WTC11 (cell line): Measurements from ENCODE around the gene EVA1A. TPM values are rescaled to one million over a fixed set of nuclear protein-coding genes. Genes with fewer than 3 reads are reported as not detected.

Experiments used
- ATAC-seq: fragments of 200-7000 bp; cut with Tn5 transposase; 2 replicates; pipeline ENCODE4 v1.10.0; 2021; ENCODE audit warnings: mild to moderate bottlenecking, moderate library complexity
- CTCF ChIA-PET: fragments of 300-600 bp; sonication (Branson Sonifier 250); formaldehyde crosslinking; loops from one replicate; lab custom pipeline; 2021; ENCODE audit warnings: antibody characterized with exemption; lab: Charles Lee
- POLR2A ChIA-PET: fragments of 350-600 bp; sonication (Branson Sonifier 250); formaldehyde crosslinking; loops from one replicate; lab custom pipeline; 2021; ENCODE audit warnings: antibody characterized with exemption; lab: Charles Lee
- DNase-seq: peaks from one replicate; pipeline ENCODE4 v3.0.0; 2021; ENCODE audit warnings: low spot score
- H3K27ac Mint-ChIP-seq: 2 replicates; pipeline ENCODE4 v1.8.0; 2021; ENCODE audit warnings: mixed read lengths
- H3K27me3 Mint-ChIP-seq: 2 replicates; pipeline ENCODE4 v1.8.0; 2021; ENCODE audit warnings: low read depth, mild to moderate bottlenecking, moderate library complexity, mixed read lengths
- H3K36me3 Mint-ChIP-seq: 2 replicates; pipeline ENCODE4 v1.8.0; 2021; ENCODE audit warnings: mixed read lengths
- H3K4me1 Mint-ChIP-seq: 2 replicates; pipeline ENCODE4 v1.8.0; 2022; ENCODE audit warnings: mixed read lengths
- H3K4me3 Mint-ChIP-seq: 2 replicates; pipeline ENCODE4 v1.8.0; 2021; ENCODE audit warnings: mild to moderate bottlenecking, moderate library complexity, mixed read lengths
- H3K9me3 Mint-ChIP-seq: 2 replicates; pipeline ENCODE4 v1.8.0; 2021; ENCODE audit warnings: mixed read lengths
- ATF1 ChIP-seq: sonication (generic); formaldehyde crosslinking; IDR thresholded peaks from 2 replicates; pipeline ENCODE4 v1.8.1; 2023; ENCODE audit warnings: mild to moderate bottlenecking, moderate library complexity, missing genetic modification reagents
- ATF2 ChIP-seq: sonication (generic); formaldehyde crosslinking; IDR thresholded peaks from 2 replicates; pipeline ENCODE4 v1.8.1; 2022; ENCODE audit warnings: low read depth, missing genetic modification reagents, borderline replicate concordance
- EMX1 ChIP-seq: fragments of 250-450 bp; sonication (Bioruptor Pico); IDR thresholded peaks from 2 replicates; pipeline ENCODE4 v1.8.0; 2021; ENCODE audit warnings: mild to moderate bottlenecking
- ERG ChIP-seq: fragments of 250-450 bp; sonication (Bioruptor Pico); IDR thresholded peaks from 2 replicates; pipeline ENCODE4 v1.8.0; 2021; ENCODE audit warnings: mild to moderate bottlenecking
- FOXP4 ChIP-seq: sonication (generic); formaldehyde crosslinking; IDR thresholded peaks from 2 replicates; pipeline ENCODE4 v1.8.0; 2022; ENCODE audit warnings: mild to moderate bottlenecking, missing genetic modification reagents
- IRF1 ChIP-seq: sonication (generic); formaldehyde crosslinking; IDR thresholded peaks from 2 replicates; pipeline ENCODE4 v1.8.0; 2023; ENCODE audit warnings: missing genetic modification reagents
- JAZF1 ChIP-seq: fragments of 250-450 bp; sonication (Bioruptor Pico); IDR thresholded peaks from 2 replicates; pipeline ENCODE4 v1.9.0; 2021; ENCODE audit warnings: moderate library complexity, mild to moderate bottlenecking, inconsistent platforms
- MLX ChIP-seq: sonication (generic); formaldehyde crosslinking; IDR thresholded peaks from 2 replicates; pipeline ENCODE4 v1.8.1; 2023; ENCODE audit warnings: mild to moderate bottlenecking, missing genetic modification reagents, moderate library complexity
- PRRX2 ChIP-seq: fragments of 250-450 bp; sonication (Bioruptor Pico); IDR thresholded peaks from 2 replicates; pipeline ENCODE4 v1.8.0; 2021; ENCODE audit warnings: mild to moderate bottlenecking
- TP53 ChIP-seq: sonication (generic); formaldehyde crosslinking; IDR thresholded peaks from 2 replicates; pipeline ENCODE4 v1.8.1; 2023; ENCODE audit warnings: mild to moderate bottlenecking, missing genetic modification reagents
- USF2 ChIP-seq: sonication (generic); formaldehyde crosslinking; IDR thresholded peaks from 2 replicates; pipeline ENCODE4 v1.8.1; 2023; ENCODE audit warnings: mild to moderate bottlenecking, missing genetic modification reagents, moderate library complexity
- ZNF425 ChIP-seq: fragments of 250-450 bp; sonication (Bioruptor Pico); conservative IDR thresholded peaks from 2 replicates; pipeline ENCODE4 v1.9.0; 2021; ENCODE audit warnings: mild to moderate bottlenecking
- total RNA-seq: library from RNA; stranded (reverse); gene quantifications from 3 replicates; pipeline ENCODE4 v1.2.3, GENCODE V29; 2021

The EVA1A gene
- total RNA-seq, 1 experiment from 2014 or later, result 4.1 TPM

GRCh38 chr2:75462721-75463120, 98.0 kb downstream of the EVA1A start:
- ChIA-PET CTCF (interaction anchor here (0.7 to 6.8 kb wide), 9 partner anchors 8 to 404 kb away, joined by 3 to 55 read pairs (median 6); no protein-coding TSS in a partner anchor), POLR2A (no interaction called here)
- ATAC-seq (no peak), DNase-seq (no peak)
- no peak for TF ChIP-seq IRF1
- TF ChIP-seq ZNF425 (CRISPR knock-in tag), result no peak
- no peak overlapping the region for H3K27ac Mint-ChIP-seq
- no peak overlapping the region for H3K4me3 Mint-ChIP-seq
- H3K36me3 Mint-ChIP-seq, result no peaks in the 10 kb centered on the region
- H3K9me3 Mint-ChIP-seq, result peaks cover 5% of the 10 kb centered on the region
- H3K4me1 Mint-ChIP-seq, result peaks cover 21% of the 10 kb centered on the region
- H3K27me3 Mint-ChIP-seq, result no peaks in the 10 kb centered on the region

- no peak for TF ChIP-seq FOXP4 (CRISPR knock-in tag)
- TF ChIP-seq ATF1 (CRISPR knock-in tag), result no peak
- TF ChIP-seq USF2 (CRISPR knock-in tag), result no peak
- no peak for TF ChIP-seq ATF2 (CRISPR knock-in tag)
- no peak for TF ChIP-seq PRRX2 (CRISPR knock-in tag)
- TF ChIP-seq ERG, result no peak
- TF ChIP-seq TP53 (CRISPR knock-in tag), result no peak
- TF ChIP-seq EMX1 (CRISPR knock-in tag), result no peak
- no peak for TF ChIP-seq MLX
- TF ChIP-seq, all 79 proteins: peak for 0
- H3K9me3 Mint-ChIP-seq, result peaks cover 5% of the 10 kb centered on the region
- H3K27me3 Mint-ChIP-seq, result no peaks in the 10 kb centered on the region
- ATAC-seq, result no peak; the same call in 1 of the 2 replicates
- DNase-seq, result no peak
- no peaks in the 10 kb centered on the region for H3K36me3 Mint-ChIP-seq
- no peak overlapping the region for H3K27ac Mint-ChIP-seq
- POLR2A ChIA-PET, result no interaction called here
- peaks cover 25% of the 10 kb centered on the region for H3K4me1 Mint-ChIP-seq
- CTCF ChIA-PET, result interaction anchor here (1.6 to 6.8 kb wide), 5 partner anchors 144 to 353 kb away, joined by 3 to 55 read pairs (median 6); no protein-coding TSS in a partner anchor
- no peak overlapping the region for H3K4me3 Mint-ChIP-seq
Measured at GRCh38 chr2:75462206-75462605, 98.5 kb downstream of the EVA1A start.

GRCh38 chr2:75460630-75461029, 100.1 kb downstream of the EVA1A start:
- H3K27ac Mint-ChIP-seq, result no peak overlapping the region
- ChIA-PET CTCF (no interaction called here), POLR2A (no interaction called here)
- DNase-seq, result no peak
- H3K27me3 Mint-ChIP-seq, result no peaks in the 10 kb centered on the region
- H3K4me1 Mint-ChIP-seq, result peaks cover 25% of the 10 kb centered on the region
- no peaks in the 10 kb centered on the region for H3K36me3 Mint-ChIP-seq
- no peak for TF ChIP-seq JAZF1
- peaks cover 13% of the 10 kb centered on the region for H3K9me3 Mint-ChIP-seq
- ATAC-seq, result no peak
- H3K4me3 Mint-ChIP-seq, result no peak overlapping the region
